NCI-H2227 treated with DMSO at 0.1 percent for 48 hours (cell line): Measurements from ENCODE around the gene PARK7.
"Not testable (repeated sequence)": the region's sequence is repeated elsewhere in the genome, so short reads cannot be mapped to it uniquely, and the experiment has no call there.

Experiments used
- DNase-seq: peaks from one replicate; lab custom pipeline; 2025; lab: John Stamatoyannopoulos, UW

The PARK7 gene

GRCh38 chr1:7961216-7962013 is at the start of gene PARK7:
PARK7 (plus strand) TSS chr1:7961711; CDS start chr1:7962786, 1,075 bp downstream.
- DNase-seq: peak; percentile 99

GRCh38 chr1:7912145-7912544 is 49.4 kb upstream of the PARK7 start:
- no peak for DNase-seq

GRCh38 chr1:7912743-7913557 is 48.6 kb upstream of the PARK7 start:
- no peak for DNase-seq

GRCh38 chr1:7915826-7916500 is 45.5 kb upstream of the PARK7 start:
- no peak for DNase-seq

GRCh38 chr1:7916501-7916830 is 45.0 kb upstream of the PARK7 start:
- no peak for DNase-seq

- not testable (repeated sequence) for DNase-seq
Observed at GRCh38 chr1:7917971-7918370, 43.5 kb upstream of the PARK7 start.

GRCh38 chr1:7919880-7920279 is 41.6 kb upstream of the PARK7 start:
- no peak for DNase-seq

GRCh38 chr1:7921796-7922195 is 39.7 kb upstream of the PARK7 start:
- DNase-seq: no peak

GRCh38 chr1:7922301-7922700 is 39.2 kb upstream of the PARK7 start:
- no peak for DNase-seq

- not testable (repeated sequence) for DNase-seq
Observed at GRCh38 chr1:7927061-7927460, 34.5 kb upstream of the PARK7 start.

- no peak for DNase-seq
Observed at GRCh38 chr1:7928247-7928646, 33.3 kb upstream of the PARK7 start.

GRCh38 chr1:7929637-7930036 is 31.9 kb upstream of the PARK7 start:
- no peak for DNase-seq

GRCh38 chr1:7930645-7931445 is 30.7 kb upstream of the PARK7 start:
- no peak for DNase-seq

- DNase-seq: no peak
Observed at GRCh38 chr1:7931446-7931812, 30.1 kb upstream of the PARK7 start.

- peak; percentile 54 for DNase-seq
Observed at GRCh38 chr1:7932524-7933138, 28.9 kb upstream of the PARK7 start.

- no peak for DNase-seq
Observed at GRCh38 chr1:7938070-7938469, 23.4 kb upstream of the PARK7 start.

GRCh38 chr1:7940034-7940433 is 21.5 kb upstream of the PARK7 start:
- no peak for DNase-seq

GRCh38 chr1:7940745-7941436 is 20.6 kb upstream of the PARK7 start, which contains the start of gene TNFRSF9:
TNFRSF9 (minus strand) TSS chr1:7940839; CDS start chr1:7939994, 845 bp downstream.
- no peak for DNase-seq

- DNase-seq: no peak
Observed at GRCh38 chr1:7941437-7941793, 20.1 kb upstream of the PARK7 start.

- DNase-seq: peak; percentile 27
Observed at GRCh38 chr1:7942214-7942921, 19.1 kb upstream of the PARK7 start.
